Gastrocnemius medialis (tissue), 4 donors: Measurements from ENCODE around the gene GNB2.

Experiments
- CTCF ChIP-seq, 5 experiments: fragments of 450-650 bp in 3 of 5; fragments of 200-600 bp in 2 of 5; sonication (generic) in 2 of 5; IDR thresholded peaks in 4 of 5; conservative IDR thresholded peaks in 1 of 5; 1 replicate in 4 of 5; 2 replicates in 1 of 5; pipeline ENCODE4 v1.5.1; 2016 to 2019; ENCODE audit warnings: antibody characterized with exemption in 5 of 5, mild to moderate bottlenecking in 3 of 5, moderate library complexity in 3 of 5
- POLR2A ChIP-seq, 2 donors: fragments of 450-650 bp; IDR thresholded peaks; one replicate each; pipeline ENCODE4 v1.6.1; 2017; ENCODE audit warnings: antibody characterized with exemption in 2 of 2, mild to moderate bottlenecking in 2 of 2, moderate library complexity in 2 of 2

- TF ChIP-seq CTCF (IDR thresholded peaks at IDR 0.05 in 4 of 5, conservative IDR thresholded peaks at IDR 0.05 in 1 of 5) (no peak), POLR2A (IDR thresholded peaks at IDR 0.05) (no peak)
Measured at GRCh38 chr7:100728196-100728595, 54.7 kb downstream of the GNB2 start.
